ENCODE measurements around the gene CDYL2. TPM values are rescaled to one million over a fixed set of nuclear protein-coding genes. Genes with fewer than 3 reads are reported as not detected.

Gene CDYL2
- total RNA-seq, 4 donors from 2014 or later = 7.4 to 18.6 (median 9.4) TPM

DNA sequence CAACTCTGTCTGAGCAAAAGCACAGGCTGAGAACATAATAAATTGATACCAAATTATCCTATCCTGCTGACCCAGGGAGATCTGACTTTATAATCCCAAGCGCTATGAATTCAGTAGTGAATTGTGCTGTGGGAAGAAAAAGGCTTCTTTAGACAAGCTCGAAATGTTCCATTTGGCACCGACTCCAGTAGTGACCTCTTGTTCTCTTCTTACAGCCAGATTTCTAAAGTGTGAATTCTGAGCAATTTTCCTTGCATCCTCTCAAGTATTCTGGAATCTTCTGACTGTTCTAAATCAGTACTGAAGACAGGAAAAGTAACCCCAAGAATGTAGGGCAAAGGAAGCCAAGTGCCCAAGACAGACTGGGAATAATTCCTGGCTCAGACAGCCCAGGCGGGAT is 58.2 kb downstream of the CDYL2 start:
- no peak for DNase-seq
- no peak overlapping the region for H3K27ac ChIP-seq

DNA sequence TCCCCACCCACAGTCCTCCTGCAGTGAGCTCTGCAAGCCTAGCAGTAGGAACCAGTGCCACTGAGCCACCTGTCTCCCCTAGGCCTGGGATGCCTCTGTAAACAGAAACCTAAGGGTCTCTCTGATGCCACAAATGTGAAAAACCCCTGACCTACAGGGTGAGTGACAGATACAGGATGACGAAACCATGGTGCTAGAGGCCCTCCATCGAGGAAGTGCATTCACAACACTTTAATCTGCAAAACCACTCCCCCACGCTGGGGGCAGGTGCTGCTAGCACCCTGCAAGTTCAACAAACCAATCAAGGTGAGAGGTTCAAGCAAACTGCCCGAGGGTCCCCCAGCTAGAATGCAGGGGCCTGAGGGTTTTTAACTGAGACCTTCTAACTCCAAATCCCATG is 59.5 kb downstream of the CDYL2 start:
- no peaks in the 10 kb centered on the region for H3K4me1 ChIP-seq
- no peak overlapping the region for H3K27ac ChIP-seq
- H3K4me3 ChIP-seq = no peak overlapping the region
- DNase-seq = no peak
- H3K9me3 ChIP-seq = peaks cover 0 to 4% (median under 1%) of the 10 kb centered on the region in 4 donors
- no peak for TF ChIP-seq POLR2A (IDR thresholded peaks at IDR 0.05)
- TF ChIP-seq, protein P1, sequence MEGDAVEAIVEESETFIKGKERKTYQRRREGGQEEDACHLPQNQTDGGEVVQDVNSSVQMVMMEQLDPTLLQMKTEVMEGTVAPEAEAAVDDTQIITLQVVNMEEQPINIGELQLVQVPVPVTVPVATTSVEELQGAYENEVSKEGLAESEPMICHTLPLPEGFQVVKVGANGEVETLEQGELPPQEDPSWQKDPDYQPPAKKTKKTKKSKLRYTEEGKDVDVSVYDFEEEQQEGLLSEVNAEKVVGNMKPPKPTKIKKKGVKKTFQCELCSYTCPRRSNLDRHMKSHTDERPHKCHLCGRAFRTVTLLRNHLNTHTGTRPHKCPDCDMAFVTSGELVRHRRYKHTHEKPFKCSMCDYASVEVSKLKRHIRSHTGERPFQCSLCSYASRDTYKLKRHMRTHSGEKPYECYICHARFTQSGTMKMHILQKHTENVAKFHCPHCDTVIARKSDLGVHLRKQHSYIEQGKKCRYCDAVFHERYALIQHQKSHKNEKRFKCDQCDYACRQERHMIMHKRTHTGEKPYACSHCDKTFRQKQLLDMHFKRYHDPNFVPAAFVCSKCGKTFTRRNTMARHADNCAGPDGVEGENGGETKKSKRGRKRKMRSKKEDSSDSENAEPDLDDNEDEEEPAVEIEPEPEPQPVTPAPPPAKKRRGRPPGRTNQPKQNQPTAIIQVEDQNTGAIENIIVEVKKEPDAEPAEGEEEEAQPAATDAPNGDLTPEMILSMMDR (IDR thresholded peaks at IDR 0.05) = no peak
- no peaks in the 10 kb centered on the region for H3K27me3 ChIP-seq
- no peaks in the 10 kb centered on the region for H3K36me3 ChIP-seq

More for the DNA sequence above, 58.2 kb downstream of the CDYL2 start:
- H3K4me1 ChIP-seq = no peaks in the 10 kb centered on the region
- no peaks in the 10 kb centered on the region for H3K36me3 ChIP-seq
- H3K9me3 ChIP-seq = no peaks in the 10 kb centered on the region
- H3K27me3 ChIP-seq = no peaks in the 10 kb centered on the region
- TF ChIP-seq, protein P1 (IDR thresholded peaks at IDR 0.05) = no peak
- TF ChIP-seq POLR2A (IDR thresholded peaks at IDR 0.05) = no peak
- H3K4me3 ChIP-seq = no peak overlapping the region

DNA sequence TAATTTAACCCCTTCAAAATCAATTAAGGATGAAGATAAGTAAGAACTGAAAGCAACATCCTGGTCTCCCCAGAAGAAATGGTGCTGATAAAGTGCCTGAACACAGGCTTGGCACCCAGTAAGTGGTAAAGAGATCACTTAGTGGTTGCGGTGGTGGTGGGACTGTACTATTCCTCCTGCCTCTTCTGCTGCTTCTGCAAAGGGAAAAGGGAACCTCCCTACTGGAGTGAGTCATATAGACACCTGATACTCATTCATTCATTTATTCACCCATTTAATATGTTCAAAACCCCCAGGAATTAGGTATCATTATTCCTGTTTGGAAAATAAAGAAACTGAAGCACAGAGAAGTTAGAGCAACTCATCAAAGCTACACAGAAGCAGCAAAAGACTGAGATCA is 60.6 kb downstream of the CDYL2 start:
- no peak for TF ChIP-seq POLR2A (IDR thresholded peaks at IDR 0.05)
- TF ChIP-seq, protein P1 (IDR thresholded peaks at IDR 0.05) = no peak
- Histone ChIP-seq H3K4me3 (no peak overlapping the region), H3K9me3 (peaks cover 0 to 5% (median 2%) of the 10 kb centered on the region in 4 donors), H3K27ac (no peak overlapping the region), H3K4me1 (no peaks in the 10 kb centered on the region), H3K27me3 (no peaks in the 10 kb centered on the region), H3K36me3 (no peaks in the 10 kb centered on the region)
- no peak for DNase-seq

DNA sequence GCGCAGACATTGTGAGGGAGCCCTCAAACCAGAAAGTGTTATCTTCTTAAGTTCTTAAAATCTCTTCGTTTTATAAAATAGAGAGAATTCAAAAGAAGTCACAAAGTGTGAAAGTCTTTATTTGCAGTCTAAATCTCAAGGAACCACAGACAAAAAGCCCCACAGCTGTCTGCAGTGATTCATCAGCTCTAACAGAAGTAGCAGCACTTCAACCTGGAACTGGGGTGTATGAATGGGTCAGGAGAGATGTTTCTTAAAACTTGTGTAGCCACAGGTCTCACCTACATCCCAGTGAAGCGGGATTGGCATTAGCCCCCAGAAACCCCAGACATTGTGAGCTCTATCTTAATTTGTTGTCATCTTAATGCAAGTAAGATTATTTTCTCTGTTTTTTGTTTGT is 61.1 kb downstream of the CDYL2 start:
- H3K4me3 ChIP-seq = no peak overlapping the region
- no peaks in the 10 kb centered on the region for H3K4me1 ChIP-seq
- H3K27ac ChIP-seq = no peak overlapping the region
- TF ChIP-seq, protein P1 (IDR thresholded peaks at IDR 0.05) = no peak
- TF ChIP-seq POLR2A (IDR thresholded peaks at IDR 0.05) = no peak
- peaks cover 0 to 5% (median 2%) of the 10 kb centered on the region in 4 donors for H3K9me3 ChIP-seq
- no peak for DNase-seq
- no peaks in the 10 kb centered on the region for H3K27me3 ChIP-seq
- no peaks in the 10 kb centered on the region for H3K36me3 ChIP-seq

- no peak overlapping the region for H3K27ac ChIP-seq
- no peaks in the 10 kb centered on the region for H3K27me3 ChIP-seq
- H3K4me3 ChIP-seq = no peak overlapping the region
- no peaks in the 10 kb centered on the region for H3K36me3 ChIP-seq
- peaks cover 0 to 5% (median 2%) of the 10 kb centered on the region in 4 donors for H3K9me3 ChIP-seq
- H3K4me1 ChIP-seq = no peaks in the 10 kb centered on the region
- TF ChIP-seq, protein P1 (IDR thresholded peaks at IDR 0.05) = no peak
- no peak for TF ChIP-seq POLR2A (IDR thresholded peaks at IDR 0.05)
- no peak for DNase-seq
Observed at GRCh38 chr16:80742331-80742730, 62.1 kb downstream of the CDYL2 start.

- no peak overlapping the region for H3K27ac ChIP-seq
- no peaks in the 10 kb centered on the region for H3K27me3 ChIP-seq
- peaks cover 0 to 5% (median 2%) of the 10 kb centered on the region in 4 donors for H3K9me3 ChIP-seq
- TF ChIP-seq, protein P1 (IDR thresholded peaks at IDR 0.05) = no peak
- no peak for TF ChIP-seq POLR2A (IDR thresholded peaks at IDR 0.05)
- no peak for DNase-seq
- no peaks in the 10 kb centered on the region for H3K4me1 ChIP-seq
- H3K4me3 ChIP-seq = no peak overlapping the region
- no peaks in the 10 kb centered on the region for H3K36me3 ChIP-seq
Observed at GRCh38 chr16:80741724-80742123, 62.7 kb downstream of the CDYL2 start.

All from Peyer's patch (tissue), 4 donors.